ENCODE data around the gene TNKS2.
A peak's percentile ranks its signal among the peaks of the same experiment; 100 is the strongest.

Gene TNKS2

GRCh38 chr10:91798649-91799611 lies 704 bp downstream of the TNKS2 start:
- Histone ChIP-seq H3K4me1 (ENCODE audit: insufficient read depth, poor library complexity, severe bottlenecking) (peaks cover 28% of the 10 kb centered on the region), H3K27ac (ENCODE audit: poor library complexity, severe bottlenecking) (peak overlapping the region; percentile 86), H3K27me3 (ENCODE audit: insufficient read depth, poor library complexity, severe bottlenecking) (no peaks in the 10 kb centered on the region), H3K9me3 (ENCODE audit: severe bottlenecking) (no peaks in the 10 kb centered on the region), H3K4me3 (ENCODE audit: severe bottlenecking) (peak overlapping the region; percentile 86), H3K36me3 (ENCODE audit: low read depth) (peaks cover 41% of the 10 kb centered on the region)
- ATAC-seq (ENCODE audit: low read depth) = peak; percentile 35
- TF ChIP-seq, protein P1, sequence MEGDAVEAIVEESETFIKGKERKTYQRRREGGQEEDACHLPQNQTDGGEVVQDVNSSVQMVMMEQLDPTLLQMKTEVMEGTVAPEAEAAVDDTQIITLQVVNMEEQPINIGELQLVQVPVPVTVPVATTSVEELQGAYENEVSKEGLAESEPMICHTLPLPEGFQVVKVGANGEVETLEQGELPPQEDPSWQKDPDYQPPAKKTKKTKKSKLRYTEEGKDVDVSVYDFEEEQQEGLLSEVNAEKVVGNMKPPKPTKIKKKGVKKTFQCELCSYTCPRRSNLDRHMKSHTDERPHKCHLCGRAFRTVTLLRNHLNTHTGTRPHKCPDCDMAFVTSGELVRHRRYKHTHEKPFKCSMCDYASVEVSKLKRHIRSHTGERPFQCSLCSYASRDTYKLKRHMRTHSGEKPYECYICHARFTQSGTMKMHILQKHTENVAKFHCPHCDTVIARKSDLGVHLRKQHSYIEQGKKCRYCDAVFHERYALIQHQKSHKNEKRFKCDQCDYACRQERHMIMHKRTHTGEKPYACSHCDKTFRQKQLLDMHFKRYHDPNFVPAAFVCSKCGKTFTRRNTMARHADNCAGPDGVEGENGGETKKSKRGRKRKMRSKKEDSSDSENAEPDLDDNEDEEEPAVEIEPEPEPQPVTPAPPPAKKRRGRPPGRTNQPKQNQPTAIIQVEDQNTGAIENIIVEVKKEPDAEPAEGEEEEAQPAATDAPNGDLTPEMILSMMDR (IDR thresholded peaks at IDR 0.05; ENCODE audit: poor library complexity, severe bottlenecking) = no peak
- DNase-seq (ENCODE audit: low spot score) = no peak

GRCh38 chr10:91799612-91799975 lies 1.4 kb downstream of the TNKS2 start:
- TF ChIP-seq, protein P1 (IDR thresholded peaks at IDR 0.05; ENCODE audit: poor library complexity, severe bottlenecking) = no peak
- DNase-seq (ENCODE audit: low spot score) (no peak), ATAC-seq (ENCODE audit: low read depth) (peak; percentile 47; the same call in 1 of the 3 replicates)
- Histone ChIP-seq H3K4me1 (ENCODE audit: insufficient read depth, poor library complexity, severe bottlenecking) (peaks cover 28% of the 10 kb centered on the region), H3K27me3 (ENCODE audit: insufficient read depth, poor library complexity, severe bottlenecking) (no peaks in the 10 kb centered on the region), H3K4me3 (ENCODE audit: severe bottlenecking) (peak overlapping the region; percentile 86), H3K9me3 (ENCODE audit: severe bottlenecking) (no peaks in the 10 kb centered on the region), H3K27ac (ENCODE audit: poor library complexity, severe bottlenecking) (peak overlapping the region; percentile 86), H3K36me3 (ENCODE audit: low read depth) (peaks cover 48% of the 10 kb centered on the region)

GRCh38 chr10:91800182-91800581 lies 2.0 kb downstream of the TNKS2 start:
- no peaks in the 10 kb centered on the region for H3K27me3 ChIP-seq (ENCODE audit: insufficient read depth, poor library complexity, severe bottlenecking)
- H3K36me3 ChIP-seq (ENCODE audit: low read depth) = peaks cover 50% of the 10 kb centered on the region
- H3K4me1 ChIP-seq (ENCODE audit: insufficient read depth, poor library complexity, severe bottlenecking) = peaks cover 28% of the 10 kb centered on the region
- peak overlapping the region; percentile 86 for H3K4me3 ChIP-seq (ENCODE audit: severe bottlenecking)
- TF ChIP-seq, protein P1 (IDR thresholded peaks at IDR 0.05; ENCODE audit: poor library complexity, severe bottlenecking) = no peak
- H3K27ac ChIP-seq (ENCODE audit: poor library complexity, severe bottlenecking) = peak overlapping the region; percentile 86
- ATAC-seq (ENCODE audit: low read depth) (no peak), DNase-seq (ENCODE audit: low spot score) (no peak)
- no peaks in the 10 kb centered on the region for H3K9me3 ChIP-seq (ENCODE audit: severe bottlenecking)

- peaks cover 28% of the 10 kb centered on the region for H3K4me1 ChIP-seq (ENCODE audit: insufficient read depth, poor library complexity, severe bottlenecking)
- DNase-seq (ENCODE audit: low spot score) (no peak), ATAC-seq (ENCODE audit: low read depth) (no peak)
- TF ChIP-seq, protein P1 (IDR thresholded peaks at IDR 0.05; ENCODE audit: poor library complexity, severe bottlenecking) = no peak
- no peak overlapping the region for H3K27ac ChIP-seq (ENCODE audit: poor library complexity, severe bottlenecking)
- H3K27me3 ChIP-seq (ENCODE audit: insufficient read depth, poor library complexity, severe bottlenecking) = no peaks in the 10 kb centered on the region
- H3K36me3 ChIP-seq (ENCODE audit: low read depth) = peaks cover 50% of the 10 kb centered on the region
- no peaks in the 10 kb centered on the region for H3K9me3 ChIP-seq (ENCODE audit: severe bottlenecking)
- H3K4me3 ChIP-seq (ENCODE audit: severe bottlenecking) = peak overlapping the region; percentile 86
Measured at GRCh38 chr10:91800756-91801155, 2.5 kb downstream of the TNKS2 start.
